GM19397 (cell line): Measurements from ENCODE around the gene UBR4.
"Not testable (repeated sequence)": the region's sequence is repeated elsewhere in the genome, so short reads cannot be mapped to it uniquely, and the experiment has no call there.

Experiments used
- ATAC-seq: cut with Tn5 transposase; IDR thresholded peaks from one replicate; pipeline ENCODE4 v1.9.1; 2021; ENCODE audit warnings: mild to moderate bottlenecking, moderate library complexity; ENCODE audit not compliant: unreplicated experiment

Gene UBR4

GRCh38 chr1:19191811-19192210, 18.3 kb downstream of the UBR4 start:
- no peak for ATAC-seq

GRCh38 chr1:19190468-19190867, 19.6 kb downstream of the UBR4 start:
- no peak for ATAC-seq

GRCh38 chr1:19189270-19189669, 20.8 kb downstream of the UBR4 start:
- ATAC-seq: no peak

GRCh38 chr1:19187852-19188251, 22.2 kb downstream of the UBR4 start:
- ATAC-seq: no peak

GRCh38 chr1:19186001-19186400, 24.1 kb downstream of the UBR4 start:
- ATAC-seq: no peak

- no peak for ATAC-seq
Observed at GRCh38 chr1:19182223-19182622, 27.8 kb downstream of the UBR4 start.

GRCh38 chr1:19180265-19180657, 29.8 kb downstream of the UBR4 start:
- ATAC-seq: not testable (repeated sequence)

- ATAC-seq: no peak
Observed at GRCh38 chr1:19179597-19180264, 30.3 kb downstream of the UBR4 start.

GRCh38 chr1:19178734-19179398, 31.2 kb downstream of the UBR4 start:
- ATAC-seq: no peak

- ATAC-seq: no peak
Observed at GRCh38 chr1:19177811-19178210, 32.3 kb downstream of the UBR4 start.

- no peak for ATAC-seq
Observed at GRCh38 chr1:19169642-19170041, 40.4 kb downstream of the UBR4 start.

- no peak for ATAC-seq
Observed at GRCh38 chr1:19167140-19167539, 42.9 kb downstream of the UBR4 start.

GRCh38 chr1:19166066-19166465, 44.0 kb downstream of the UBR4 start:
- no peak for ATAC-seq

- no peak for ATAC-seq
Observed at GRCh38 chr1:19165501-19165900, 44.6 kb downstream of the UBR4 start.

GRCh38 chr1:19164274-19165015, 45.6 kb downstream of the UBR4 start:
- ATAC-seq: no peak

GRCh38 chr1:19163261-19163660, 46.8 kb downstream of the UBR4 start:
- ATAC-seq: no peak

GRCh38 chr1:19160831-19161230, 49.2 kb downstream of the UBR4 start:
- ATAC-seq: no peak

- ATAC-seq: no peak
Observed at GRCh38 chr1:19157653-19158052, 52.4 kb downstream of the UBR4 start.

GRCh38 chr1:19156676-19157075, 53.4 kb downstream of the UBR4 start:
- ATAC-seq: no peak

- ATAC-seq: no peak
Observed at GRCh38 chr1:19154876-19155275, 55.2 kb downstream of the UBR4 start.

GRCh38 chr1:19153169-19153568, 56.9 kb downstream of the UBR4 start:
- ATAC-seq: no peak

- ATAC-seq: no peak
Observed at GRCh38 chr1:19151537-19151936, 58.5 kb downstream of the UBR4 start.
